Ishikawa (cell line): ENCODE measurements around the gene MYO16.

Source experiments
- CEBPB ChIP-seq: IDR thresholded peaks from 2 replicates; pipeline ENCODE4 v1.6.1; 2012
- EP300 ChIP-seq: IDR thresholded peaks from 2 replicates; pipeline ENCODE4 v1.6.1; 2012; ENCODE audit warnings: borderline replicate concordance
- FOXM1 ChIP-seq: IDR thresholded peaks from 2 replicates; pipeline ENCODE4 v1.6.1; 2012; ENCODE audit warnings: low read depth, borderline replicate concordance
- MAX ChIP-seq: IDR thresholded peaks from 2 replicates; pipeline ENCODE4 v1.6.1; 2012
- RAD21 ChIP-seq: IDR thresholded peaks from 2 replicates; pipeline ENCODE4 v1.6.1; 2012; ENCODE audit warnings: low read depth
- TAF1 ChIP-seq: IDR thresholded peaks from 2 replicates; pipeline ENCODE4 v1.6.1; 2012; ENCODE audit warnings: low read depth, mild to moderate bottlenecking
- TCF12 ChIP-seq: IDR thresholded peaks from 2 replicates; pipeline ENCODE4 v1.6.1; 2012; ENCODE audit warnings: low read depth
- YY1 ChIP-seq: IDR thresholded peaks from 2 replicates; pipeline ENCODE4 v1.6.1; 2012; ENCODE audit warnings: low read depth
- TF ChIP-seq, protein P1 (sequence below): IDR thresholded peaks from 2 replicates; pipeline ENCODE4 v1.6.1; 2012; ENCODE audit warnings: low read depth, mild to moderate bottlenecking

DNA sequence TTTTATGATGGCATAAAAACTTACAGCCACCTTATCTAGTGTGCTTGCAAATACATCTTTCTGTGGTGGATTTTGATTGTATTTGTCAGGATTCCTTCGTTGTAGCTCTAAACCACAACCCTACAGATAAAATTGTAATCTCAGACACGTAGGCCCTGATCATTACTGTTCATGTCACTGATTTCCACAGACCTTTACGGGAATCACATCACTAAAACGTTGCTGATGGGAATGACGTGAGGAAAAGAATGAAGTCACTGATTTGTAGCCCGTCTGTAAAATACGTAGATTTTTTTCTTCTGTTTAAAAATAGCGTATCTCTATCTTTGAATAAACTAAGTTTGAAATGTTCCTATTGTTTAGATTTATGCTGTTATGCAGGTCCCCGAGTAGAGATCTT, 399.2 kb downstream of the MYO16 start:
- TF ChIP-seq MAX = no peak
- no peak for TF ChIP-seq EP300
- no peak for TF ChIP-seq TCF12
- TF ChIP-seq TAF1 = no peak
- TF ChIP-seq RAD21 = no peak
- no peak for TF ChIP-seq FOXM1
- no peak for TF ChIP-seq YY1
- TF ChIP-seq CEBPB = no peak
- TF ChIP-seq, protein P1, sequence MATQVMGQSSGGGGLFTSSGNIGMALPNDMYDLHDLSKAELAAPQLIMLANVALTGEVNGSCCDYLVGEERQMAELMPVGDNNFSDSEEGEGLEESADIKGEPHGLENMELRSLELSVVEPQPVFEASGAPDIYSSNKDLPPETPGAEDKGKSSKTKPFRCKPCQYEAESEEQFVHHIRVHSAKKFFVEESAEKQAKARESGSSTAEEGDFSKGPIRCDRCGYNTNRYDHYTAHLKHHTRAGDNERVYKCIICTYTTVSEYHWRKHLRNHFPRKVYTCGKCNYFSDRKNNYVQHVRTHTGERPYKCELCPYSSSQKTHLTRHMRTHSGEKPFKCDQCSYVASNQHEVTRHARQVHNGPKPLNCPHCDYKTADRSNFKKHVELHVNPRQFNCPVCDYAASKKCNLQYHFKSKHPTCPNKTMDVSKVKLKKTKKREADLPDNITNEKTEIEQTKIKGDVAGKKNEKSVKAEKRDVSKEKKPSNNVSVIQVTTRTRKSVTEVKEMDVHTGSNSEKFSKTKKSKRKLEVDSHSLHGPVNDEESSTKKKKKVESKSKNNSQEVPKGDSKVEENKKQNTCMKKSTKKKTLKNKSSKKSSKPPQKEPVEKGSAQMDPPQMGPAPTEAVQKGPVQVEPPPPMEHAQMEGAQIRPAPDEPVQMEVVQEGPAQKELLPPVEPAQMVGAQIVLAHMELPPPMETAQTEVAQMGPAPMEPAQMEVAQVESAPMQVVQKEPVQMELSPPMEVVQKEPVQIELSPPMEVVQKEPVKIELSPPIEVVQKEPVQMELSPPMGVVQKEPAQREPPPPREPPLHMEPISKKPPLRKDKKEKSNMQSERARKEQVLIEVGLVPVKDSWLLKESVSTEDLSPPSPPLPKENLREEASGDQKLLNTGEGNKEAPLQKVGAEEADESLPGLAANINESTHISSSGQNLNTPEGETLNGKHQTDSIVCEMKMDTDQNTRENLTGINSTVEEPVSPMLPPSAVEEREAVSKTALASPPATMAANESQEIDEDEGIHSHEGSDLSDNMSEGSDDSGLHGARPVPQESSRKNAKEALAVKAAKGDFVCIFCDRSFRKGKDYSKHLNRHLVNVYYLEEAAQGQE = no peak
